ENCODE data around the gene SS18. TPM values are rescaled to one million over a fixed set of nuclear protein-coding genes. Genes with fewer than 3 reads are reported as not detected.

The SS18 gene
- total and polyA plus RNA-seq, 2 of the 13 experiments (the other 11 are each of a cell fraction or from before 2014, with no cell fraction given) = 49.2 to 82.7 TPM

GRCh38 chr18:26008619-26009018, 81.8 kb downstream of the SS18 start:
- no TSS peak for BruUV-seq (replicated peaks)
- Histone ChIP-seq H2AFZ (ENCODE audit: low read length) (no peak overlapping the region), H3K27ac (ENCODE audit: extremely low read length, insufficient read depth, low read length) (no peak overlapping the region), H3K27me3 (ENCODE audit: control insufficient read depth in 1 of 2, insufficient read depth in 2 of 2, low read length in 2 of 2) (no peaks in the 10 kb centered on the region), H3K9me3 (ENCODE audit: low read length) (no peaks in the 10 kb centered on the region), H3K79me2 (ENCODE audit: insufficient read depth, low read length) (no peaks in the 10 kb centered on the region), H4K20me1 (ENCODE audit: insufficient read depth, low read length) (no peaks in the 10 kb centered on the region; the same call in 1 of the 2 replicates), H3K36me3 (replicated peaks in 1 of 2; ENCODE audit: control insufficient read depth in 1 of 2, insufficient read depth in 2 of 2, low read length in 2 of 2) (0 out of 5 replicates have a peak, but pooled peaks cover 0 to 2% of the 10 kb centered on the region in 2 experiments), H3K4me1 (ENCODE audit: insufficient read depth, low read length) (no peaks in the 10 kb centered on the region), H3K4me2 (ENCODE audit: low read depth, low read length) (no peak overlapping the region), H3K4me3 (replicated peaks in 1 of 3; ENCODE audit: insufficient read depth in 1 of 3, low read depth in 2 of 3, low read length in 3 of 3) (no peak overlapping the region), H3K9ac (ENCODE audit: insufficient read depth, low read depth, low read length) (no peak overlapping the region)
- POLR2A ChIA-PET = no interaction called here
- in situ Hi-C loops (cut with HindIII; ENCODE audit: extremely low pct_ligation_motif_present, low pct_unique_long_range_greater_than_20kb) (no loop called here), intact Hi-C loops (cut with micrococcal nuclease; ENCODE audit: unreplicated experiment) (no loop called here)
- WGBS (ENCODE audit: low lambda C conversion rate) = 100% methylated on average over 1 of the region's 1 CpG
- TF ChIP-seq CREB1 (IDR thresholded peaks at IDR 0.05) (no peak), CREB1 (CRISPR knock-in tag; IDR thresholded peaks at IDR 0.05) (no peak), MED13 (CRISPR knock-in tag; IDR thresholded peaks at IDR 0.05) (no peak), NFYC (CRISPR knock-in tag; IDR thresholded peaks at IDR 0.05) (no peak), ZNF557 (CRISPR knock-in tag; IDR thresholded peaks at IDR 0.05) (no peak), KDM5A (IDR thresholded peaks at IDR 0.05; ENCODE audit: borderline replicate concordance, low read length) (no peak), TFAP4 (IDR thresholded peaks at IDR 0.05; ENCODE audit: borderline replicate concordance, low read depth) (no peak), ZBTB49 (CRISPR knock-in tag; IDR thresholded peaks at IDR 0.05; ENCODE audit: borderline replicate concordance) (no peak), ZSCAN29 (CRISPR knock-in tag; conservative IDR thresholded peaks at IDR 0.05) (no peak)
- ATAC-seq (no peak), DNase-seq (ENCODE audit: low spot score) (no peak), FAIRE-seq (no peak)
- CTCF ChIA-PET (ENCODE audit: low intra/inter-chr PET ratio, low total read pairs) = no interaction called here

Measured in HepG2 (cell line).